ENCODE measurements around the gene ZNF768. TPM values are rescaled to one million over a fixed set of nuclear protein-coding genes. Genes with fewer than 3 reads are reported as not detected.

ZNF768 gene
- total RNA-seq, 2 experiments from 2014 or later = 38.3 to 63.7 TPM

DNA sequence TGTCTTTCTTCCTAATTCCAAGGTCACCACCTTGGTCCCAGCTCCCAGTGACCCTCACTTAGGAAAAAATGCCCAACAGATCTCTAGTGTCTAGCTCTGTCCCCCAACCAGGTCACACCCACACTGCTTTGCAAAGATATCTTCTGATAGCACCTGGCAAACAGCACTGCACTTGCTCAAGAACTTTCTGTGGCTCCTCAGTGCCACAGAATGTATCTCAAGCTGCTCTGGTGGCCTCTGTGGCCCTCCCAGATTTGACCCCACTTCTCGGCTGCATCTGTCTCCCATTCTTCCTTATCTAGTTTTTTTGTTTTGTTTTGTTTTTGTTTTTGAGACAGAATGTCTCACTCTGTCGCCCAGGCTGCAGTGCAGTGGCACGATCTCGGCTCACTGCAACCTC is 40.2 kb upstream of the ZNF768 start:
- Histone ChIP-seq H4K20me1 (ENCODE audit: insufficient read depth, low read length) (no peaks in the 10 kb centered on the region), H3K4me1 (ENCODE audit: insufficient read depth, low read length, poor library complexity, severe bottlenecking) (peaks cover 21% of the 10 kb centered on the region), H2AFZ (ENCODE audit: low read length) (no peak overlapping the region), H3K79me2 (ENCODE audit: insufficient read depth, low read depth, low read length) (no peaks in the 10 kb centered on the region; the same call in 1 of the 2 replicates), H3K9me3 (ENCODE audit: low read length) (no peaks in the 10 kb centered on the region), H3K36me3 (ENCODE audit: insufficient read depth, low read length) (no peaks in the 10 kb centered on the region), H3K4me2 (ENCODE audit: low read length) (no peak overlapping the region), H3K27ac (ENCODE audit: low read depth, low read length, poor library complexity, severe bottlenecking) (no peak overlapping the region), H3K9me2 (ENCODE audit: insufficient read depth, low read length) (no peaks in the 10 kb centered on the region), H3K4me3 (ENCODE audit: low read depth, low read length, poor library complexity, severe bottlenecking) (no peak overlapping the region)
- POLR2A ChIA-PET = interaction anchor here (1.3 kb wide), 1 partner anchor 9 kb away, joined by 3 read pairs; no protein-coding TSS in a partner anchor
- intact Hi-C loops (cut with micrococcal nuclease; ENCODE audit: unreplicated experiment) = no loop called here
- TF ChIP-seq, protein P1, sequence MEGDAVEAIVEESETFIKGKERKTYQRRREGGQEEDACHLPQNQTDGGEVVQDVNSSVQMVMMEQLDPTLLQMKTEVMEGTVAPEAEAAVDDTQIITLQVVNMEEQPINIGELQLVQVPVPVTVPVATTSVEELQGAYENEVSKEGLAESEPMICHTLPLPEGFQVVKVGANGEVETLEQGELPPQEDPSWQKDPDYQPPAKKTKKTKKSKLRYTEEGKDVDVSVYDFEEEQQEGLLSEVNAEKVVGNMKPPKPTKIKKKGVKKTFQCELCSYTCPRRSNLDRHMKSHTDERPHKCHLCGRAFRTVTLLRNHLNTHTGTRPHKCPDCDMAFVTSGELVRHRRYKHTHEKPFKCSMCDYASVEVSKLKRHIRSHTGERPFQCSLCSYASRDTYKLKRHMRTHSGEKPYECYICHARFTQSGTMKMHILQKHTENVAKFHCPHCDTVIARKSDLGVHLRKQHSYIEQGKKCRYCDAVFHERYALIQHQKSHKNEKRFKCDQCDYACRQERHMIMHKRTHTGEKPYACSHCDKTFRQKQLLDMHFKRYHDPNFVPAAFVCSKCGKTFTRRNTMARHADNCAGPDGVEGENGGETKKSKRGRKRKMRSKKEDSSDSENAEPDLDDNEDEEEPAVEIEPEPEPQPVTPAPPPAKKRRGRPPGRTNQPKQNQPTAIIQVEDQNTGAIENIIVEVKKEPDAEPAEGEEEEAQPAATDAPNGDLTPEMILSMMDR (conservative IDR thresholded peaks at IDR 0.05; ENCODE audit: low read length) = no peak
- no peak for TF ChIP-seq EZH2phosphoT487 (IDR thresholded peaks at IDR 0.05; ENCODE audit: borderline replicate concordance, low read depth, low read length)
- no TSS peak for BruUV-seq (replicated peaks)
- CTCF ChIA-PET (ENCODE audit: unreplicated experiment) = interaction anchor here (1.5 kb wide), 1 partner anchor 62 kb away, joined by 4 read pairs; no protein-coding TSS in a partner anchor
- DNase-seq (ENCODE audit: low spot score) = no peak

DNA sequence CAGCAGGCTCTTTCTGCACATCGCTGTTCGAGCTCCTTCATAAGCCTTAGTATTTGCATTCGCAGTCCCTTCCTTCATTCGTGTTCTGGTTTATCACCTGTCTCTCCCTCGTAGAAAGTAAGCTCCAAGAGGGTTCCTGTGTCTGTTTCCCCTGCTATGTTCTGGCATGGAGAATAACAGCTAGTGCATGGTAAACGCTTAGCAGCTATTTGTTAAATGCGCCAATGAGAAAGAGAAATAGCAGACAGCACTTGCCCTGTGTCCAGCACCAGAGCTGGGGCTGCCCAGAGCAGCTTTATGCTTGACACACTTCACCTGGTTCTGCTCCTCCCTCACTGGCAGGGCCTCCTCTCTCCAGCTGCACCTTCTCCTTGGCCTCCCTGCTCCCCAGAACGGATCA is 39.6 kb upstream of the ZNF768 start:
- no peak overlapping the region for H3K4me2 ChIP-seq (ENCODE audit: low read length)
- BruUV-seq (replicated peaks) = no TSS peak

DNA sequence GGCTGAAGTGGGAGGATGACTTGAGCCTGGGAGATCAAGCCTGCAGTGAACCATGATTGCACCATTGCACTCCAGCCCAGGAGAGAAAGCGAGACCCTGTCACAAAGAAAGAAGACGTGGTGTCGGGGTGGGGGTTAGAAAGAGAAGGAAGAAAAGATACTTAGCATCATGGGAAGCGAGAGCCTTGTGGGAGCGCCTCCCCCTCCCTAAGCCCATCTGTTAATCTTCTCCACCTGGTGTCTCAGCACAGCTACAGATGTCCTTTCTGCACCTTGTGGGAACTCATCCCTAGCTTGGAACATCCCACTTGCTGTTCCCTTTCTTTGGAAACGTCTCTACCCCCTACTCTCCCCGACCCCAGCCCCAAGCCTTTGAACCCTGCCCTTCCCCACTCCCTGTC is 39.2 kb upstream of the ZNF768 start:
- H2AFZ ChIP-seq (ENCODE audit: low read length) = no peak overlapping the region
- no TSS peak for BruUV-seq (replicated peaks)
- no peaks in the 10 kb centered on the region; the same call in 1 of the 2 replicates for H3K79me2 ChIP-seq (ENCODE audit: insufficient read depth, low read depth, low read length)
- peaks cover 21% of the 10 kb centered on the region for H3K4me1 ChIP-seq (ENCODE audit: insufficient read depth, low read length, poor library complexity, severe bottlenecking)
- no peaks in the 10 kb centered on the region for H4K20me1 ChIP-seq (ENCODE audit: insufficient read depth, low read length)
- POLR2A ChIA-PET = interaction anchor here (1.3 kb wide), 1 partner anchor 8 kb away, joined by 3 read pairs; no protein-coding TSS in a partner anchor
- no peak overlapping the region for H3K4me3 ChIP-seq (ENCODE audit: low read depth, low read length, poor library complexity, severe bottlenecking)
- intact Hi-C loops (cut with micrococcal nuclease; ENCODE audit: unreplicated experiment) = no loop called here
- H3K36me3 ChIP-seq (ENCODE audit: insufficient read depth, low read length) = no peaks in the 10 kb centered on the region
- CTCF ChIA-PET (ENCODE audit: unreplicated experiment) = interaction anchor here (1.5 kb wide), 1 partner anchor 63 kb away, joined by 4 read pairs; no protein-coding TSS in a partner anchor
- no peak for DNase-seq (ENCODE audit: low spot score)
- no peak overlapping the region for H3K4me2 ChIP-seq (ENCODE audit: low read length)
- H3K27ac ChIP-seq (ENCODE audit: low read depth, low read length, poor library complexity, severe bottlenecking) = no peak overlapping the region
- TF ChIP-seq, protein P1 (conservative IDR thresholded peaks at IDR 0.05; ENCODE audit: low read length) = no peak
- no peak for TF ChIP-seq EZH2phosphoT487 (IDR thresholded peaks at IDR 0.05; ENCODE audit: borderline replicate concordance, low read depth, low read length)
- no peaks in the 10 kb centered on the region for H3K9me3 ChIP-seq (ENCODE audit: low read length)
- no peaks in the 10 kb centered on the region for H3K9me2 ChIP-seq (ENCODE audit: insufficient read depth, low read length)

More for the DNA sequence above, 39.6 kb upstream of the ZNF768 start:
- intact Hi-C loops (cut with micrococcal nuclease; ENCODE audit: unreplicated experiment) = no loop called here
- H3K36me3 ChIP-seq (ENCODE audit: insufficient read depth, low read length) = no peaks in the 10 kb centered on the region
- H3K9me2 ChIP-seq (ENCODE audit: insufficient read depth, low read length) = no peaks in the 10 kb centered on the region
- CTCF ChIA-PET (ENCODE audit: unreplicated experiment) = interaction anchor here (1.5 kb wide), 1 partner anchor 63 kb away, joined by 4 read pairs; no protein-coding TSS in a partner anchor
- no peak for DNase-seq (ENCODE audit: low spot score)
- H4K20me1 ChIP-seq (ENCODE audit: insufficient read depth, low read length) = no peaks in the 10 kb centered on the region
- H3K79me2 ChIP-seq (ENCODE audit: insufficient read depth, low read depth, low read length) = no peaks in the 10 kb centered on the region; the same call in 1 of the 2 replicates
- no peak overlapping the region for H2AFZ ChIP-seq (ENCODE audit: low read length)
- POLR2A ChIA-PET = interaction anchor here (1.3 kb wide), 1 partner anchor 9 kb away, joined by 3 read pairs; no protein-coding TSS in a partner anchor
- H3K9me3 ChIP-seq (ENCODE audit: low read length) = no peaks in the 10 kb centered on the region
- H3K4me3 ChIP-seq (ENCODE audit: low read depth, low read length, poor library complexity, severe bottlenecking) = no peak overlapping the region
- H3K4me1 ChIP-seq (ENCODE audit: insufficient read depth, low read length, poor library complexity, severe bottlenecking) = peaks cover 21% of the 10 kb centered on the region
- TF ChIP-seq EZH2phosphoT487 (IDR thresholded peaks at IDR 0.05; ENCODE audit: borderline replicate concordance, low read depth, low read length) = no peak
- TF ChIP-seq, protein P1 (conservative IDR thresholded peaks at IDR 0.05; ENCODE audit: low read length) = no peak
- no peak overlapping the region for H3K27ac ChIP-seq (ENCODE audit: low read depth, low read length, poor library complexity, severe bottlenecking)

All from OCI-LY7 (cell line).